ENCODE results near the gene ZNF770.

- no peak for TF ChIP-seq CTCF (IDR thresholded peaks at IDR 0.05; ENCODE audit: low read length)
- no peak for TF ChIP-seq EZH2phosphoT487 (IDR thresholded peaks at IDR 0.05; ENCODE audit: low read length)
Observed at GRCh38 chr15:34943711-34944110, 44.4 kb downstream of the ZNF770 start.
